K562 (cell line): ENCODE data around the gene C2CD4C.

Experiments
- CEBPG ChIP-seq, 3 experiments: fragments of 200-800 bp in 1 of 3; sonication (Bioruptor generic) in 1 of 3; sonication (generic) in 1 of 3; formaldehyde crosslinking in 1 of 3; IDR thresholded peaks in 2 of 3; conservative IDR thresholded peaks in 1 of 3; 2 replicates each; pipeline versions ENCODE4 v1.6.1 to v1.8.0; 2016 to 2022; ENCODE audit warnings: missing compliant biosample characterization in 2 of 3, missing genetic modification characterization in 2 of 3, mild to moderate bottlenecking in 1 of 3, missing genetic modification reagents in 1 of 3
- CHD2 ChIP-seq: IDR thresholded peaks from 2 replicates; pipeline ENCODE4 v1.6.1; 2011; ENCODE audit warnings: low read depth, low read length
- CHD4 ChIP-seq: fragments of 200-600 bp; sonication (generic); IDR thresholded peaks from 3 replicates; pipeline ENCODE4 v1.6.1; 2012; ENCODE audit warnings: low read depth, mild to moderate bottlenecking, mixed read lengths, low read length, inconsistent platforms; ENCODE audit not compliant: insufficient read depth, insufficient replicate concordance, poor library complexity, severe bottlenecking
- EP300 ChIP-seq: IDR thresholded peaks from 2 replicates; pipeline ENCODE4 v1.6.1; 2012; ENCODE audit warnings: low read length, improper control_type of control experiment
- JUN ChIP-seq, 2 experiments: sonication (generic) in 1 of 2; formaldehyde crosslinking in 1 of 2; IDR thresholded peaks; 2 replicates each; pipeline versions ENCODE4 v1.6.1 to v1.8.0; 2012 to 2022; ENCODE audit warnings: borderline replicate concordance in 2 of 2, mild to moderate bottlenecking in 2 of 2, improper control_type of control experiment in 1 of 2, low read depth in 1 of 2, low read length in 1 of 2, missing genetic modification reagents in 1 of 2
- KDM1A ChIP-seq, 2 experiments: fragments of 450-650 bp; IDR thresholded peaks; 2 replicates each; pipeline ENCODE4 v1.6.1; 2016; ENCODE audit warnings: mild to moderate bottlenecking in 2 of 2
- SMARCA5 ChIP-seq: fragments of 450-650 bp; IDR thresholded peaks from 2 replicates; pipeline ENCODE4 v1.6.1; 2016
- SMARCC2 ChIP-seq: fragments of 450-650 bp; IDR thresholded peaks from 2 replicates; pipeline ENCODE4 v1.6.1; 2017; ENCODE audit warnings: antibody characterized with exemption, moderate library complexity, mild to moderate bottlenecking, low read depth
- SPI1 ChIP-seq: IDR thresholded peaks from 2 replicates; pipeline ENCODE4 v1.6.1; 2011; ENCODE audit warnings: low read depth, low read length, control low read depth, borderline replicate concordance
- XRCC5 ChIP-seq: fragments of 200-400 bp; formaldehyde crosslinking; IDR thresholded peaks from 2 replicates; pipeline ENCODE4 v1.6.1; 2017; ENCODE audit warnings: low read depth, mild to moderate bottlenecking, low read length
- TF ChIP-seq, protein P1 (sequence below): fragments of 450-650 bp; IDR thresholded peaks from 2 replicates; pipeline ENCODE4 v1.6.1; 2016
- TF ChIP-seq, protein P2 (sequence below): fragments of 450-650 bp; formaldehyde crosslinking; conservative IDR thresholded peaks from 2 replicates; pipeline ENCODE4 v1.4.0; 2022; ENCODE audit warnings: mild to moderate bottlenecking, missing genetic modification characterization
- TF ChIP-seq, protein P3 (sequence below), 2 experiments: fragments of 450-650 bp; formaldehyde crosslinking in 1 of 2; IDR thresholded peaks; 2 replicates each; pipeline versions ENCODE4 v1.4.0 to v1.6.1; 2014 to 2020; ENCODE audit warnings: mild to moderate bottlenecking in 2 of 2, borderline replicate concordance in 1 of 2, low read depth in 1 of 2

DNA sequence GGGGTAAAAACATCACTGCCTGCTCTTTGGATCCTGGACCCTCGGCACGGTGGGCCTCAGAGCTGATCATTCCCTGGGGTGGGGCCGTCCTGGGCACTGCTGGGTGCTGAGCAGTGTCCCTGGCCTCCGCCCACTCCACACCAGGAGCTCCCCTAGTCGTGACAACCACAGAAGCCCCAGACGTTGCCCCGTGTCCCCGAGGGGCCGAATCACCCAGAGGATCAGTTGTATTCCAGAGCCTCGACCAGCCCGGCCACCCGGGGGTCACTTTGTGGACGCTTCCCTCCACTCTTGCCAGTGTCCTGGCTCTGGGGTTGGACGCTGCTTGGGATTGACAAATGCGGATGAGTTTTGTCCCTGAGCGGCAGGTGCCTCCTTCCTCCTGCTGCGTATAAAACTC lies 10.2 kb downstream of the C2CD4C start:
- TF ChIP-seq, protein P1, sequence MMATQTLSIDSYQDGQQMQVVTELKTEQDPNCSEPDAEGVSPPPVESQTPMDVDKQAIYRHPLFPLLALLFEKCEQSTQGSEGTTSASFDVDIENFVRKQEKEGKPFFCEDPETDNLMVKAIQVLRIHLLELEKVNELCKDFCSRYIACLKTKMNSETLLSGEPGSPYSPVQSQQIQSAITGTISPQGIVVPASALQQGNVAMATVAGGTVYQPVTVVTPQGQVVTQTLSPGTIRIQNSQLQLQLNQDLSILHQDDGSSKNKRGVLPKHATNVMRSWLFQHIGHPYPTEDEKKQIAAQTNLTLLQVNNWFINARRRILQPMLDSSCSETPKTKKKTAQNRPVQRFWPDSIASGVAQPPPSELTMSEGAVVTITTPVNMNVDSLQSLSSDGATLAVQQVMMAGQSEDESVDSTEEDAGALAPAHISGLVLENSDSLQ = no peak
- TF ChIP-seq SMARCA5 (no peak), CEBPG (CRISPR knock-in tag; IDR thresholded peaks at IDR 0.05) (no peak), CEBPG (tag; conservative IDR thresholded peaks at IDR 0.05 in 1 of 2, IDR thresholded peaks at IDR 0.05 in 1 of 2) (no peak), JUN (IDR thresholded peaks at IDR 0.05; ENCODE audit: borderline replicate concordance, low read depth, low read length) (no peak), JUN (CRISPR knock-in tag; IDR thresholded peaks at IDR 0.05; ENCODE audit: borderline replicate concordance) (no peak), EP300 (no peak), SPI1 (no peak), CHD4 (no peak), KDM1A (IDR thresholded peaks at IDR 0.05) (no peak), CHD2 (no peak), SMARCC2 (no peak), XRCC5 (no peak)
- TF ChIP-seq, protein P2, sequence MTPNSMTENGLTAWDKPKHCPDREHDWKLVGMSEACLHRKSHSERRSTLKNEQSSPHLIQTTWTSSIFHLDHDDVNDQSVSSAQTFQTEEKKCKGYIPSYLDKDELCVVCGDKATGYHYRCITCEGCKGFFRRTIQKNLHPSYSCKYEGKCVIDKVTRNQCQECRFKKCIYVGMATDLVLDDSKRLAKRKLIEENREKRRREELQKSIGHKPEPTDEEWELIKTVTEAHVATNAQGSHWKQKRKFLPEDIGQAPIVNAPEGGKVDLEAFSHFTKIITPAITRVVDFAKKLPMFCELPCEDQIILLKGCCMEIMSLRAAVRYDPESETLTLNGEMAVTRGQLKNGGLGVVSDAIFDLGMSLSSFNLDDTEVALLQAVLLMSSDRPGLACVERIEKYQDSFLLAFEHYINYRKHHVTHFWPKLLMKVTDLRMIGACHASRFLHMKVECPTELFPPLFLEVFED (CRISPR knock-in tag) = no peak
- TF ChIP-seq, protein P3, sequence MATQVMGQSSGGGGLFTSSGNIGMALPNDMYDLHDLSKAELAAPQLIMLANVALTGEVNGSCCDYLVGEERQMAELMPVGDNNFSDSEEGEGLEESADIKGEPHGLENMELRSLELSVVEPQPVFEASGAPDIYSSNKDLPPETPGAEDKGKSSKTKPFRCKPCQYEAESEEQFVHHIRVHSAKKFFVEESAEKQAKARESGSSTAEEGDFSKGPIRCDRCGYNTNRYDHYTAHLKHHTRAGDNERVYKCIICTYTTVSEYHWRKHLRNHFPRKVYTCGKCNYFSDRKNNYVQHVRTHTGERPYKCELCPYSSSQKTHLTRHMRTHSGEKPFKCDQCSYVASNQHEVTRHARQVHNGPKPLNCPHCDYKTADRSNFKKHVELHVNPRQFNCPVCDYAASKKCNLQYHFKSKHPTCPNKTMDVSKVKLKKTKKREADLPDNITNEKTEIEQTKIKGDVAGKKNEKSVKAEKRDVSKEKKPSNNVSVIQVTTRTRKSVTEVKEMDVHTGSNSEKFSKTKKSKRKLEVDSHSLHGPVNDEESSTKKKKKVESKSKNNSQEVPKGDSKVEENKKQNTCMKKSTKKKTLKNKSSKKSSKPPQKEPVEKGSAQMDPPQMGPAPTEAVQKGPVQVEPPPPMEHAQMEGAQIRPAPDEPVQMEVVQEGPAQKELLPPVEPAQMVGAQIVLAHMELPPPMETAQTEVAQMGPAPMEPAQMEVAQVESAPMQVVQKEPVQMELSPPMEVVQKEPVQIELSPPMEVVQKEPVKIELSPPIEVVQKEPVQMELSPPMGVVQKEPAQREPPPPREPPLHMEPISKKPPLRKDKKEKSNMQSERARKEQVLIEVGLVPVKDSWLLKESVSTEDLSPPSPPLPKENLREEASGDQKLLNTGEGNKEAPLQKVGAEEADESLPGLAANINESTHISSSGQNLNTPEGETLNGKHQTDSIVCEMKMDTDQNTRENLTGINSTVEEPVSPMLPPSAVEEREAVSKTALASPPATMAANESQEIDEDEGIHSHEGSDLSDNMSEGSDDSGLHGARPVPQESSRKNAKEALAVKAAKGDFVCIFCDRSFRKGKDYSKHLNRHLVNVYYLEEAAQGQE (IDR thresholded peaks at IDR 0.05; ENCODE audit: borderline replicate concordance) = no peak
- TF ChIP-seq, protein P3 (CRISPR knock-in tag; IDR thresholded peaks at IDR 0.05; ENCODE audit: low read depth) = no peak
